Measurements from ENCODE around the gene GUCY2D. TPM values are rescaled to one million over a fixed set of nuclear protein-coding genes. Genes with fewer than 3 reads are reported as not detected.

GUCY2D gene
- total RNA-seq, 4 donors from 2014 or later, result not detected

- H3K27ac ChIP-seq, result no peak overlapping the region
- whole genome bisulfite sequencing, result 8% methylated on average over 9 of the region's 12 CpGs
- peaks cover 41% of the 10 kb centered on the region for H3K4me1 ChIP-seq
- H3K36me3 ChIP-seq, result no peaks in the 10 kb centered on the region
- no peaks in the 10 kb centered on the region for H3K9me3 ChIP-seq
- peak overlapping the region; percentile 45 for H3K4me3 ChIP-seq
- TF ChIP-seq CTCF (IDR thresholded peaks at IDR 0.05) (peak; percentile 31 to 66), EP300 (IDR thresholded peaks at IDR 0.05) (no peak)
- H3K27me3 ChIP-seq, result peaks cover 14% of the 10 kb centered on the region
- DNase-seq (ENCODE audit: low spot score in 2 of 2), result peak in 1 of 2 donors; percentile 83
Observed at GRCh38 chr17:8016632-8017424, 14.4 kb downstream of the GUCY2D start.

- peaks cover 41% of the 10 kb centered on the region for H3K4me1 ChIP-seq
- peaks cover 8% of the 10 kb centered on the region for H3K27me3 ChIP-seq
- H3K36me3 ChIP-seq, result no peaks in the 10 kb centered on the region
- no peak for DNase-seq (ENCODE audit: low spot score in 2 of 2)
- no peaks in the 10 kb centered on the region for H3K9me3 ChIP-seq
- H3K27ac ChIP-seq, result no peak overlapping the region
- no peak overlapping the region for H3K4me3 ChIP-seq
- WGBS, result 60% methylated on average over 3 of the region's 3 CpGs
- TF ChIP-seq EP300 (IDR thresholded peaks at IDR 0.05), result no peak
- TF ChIP-seq POLR2AphosphoS5 (IDR thresholded peaks at IDR 0.05), result no peak
- no peak for TF ChIP-seq POLR2A (IDR thresholded peaks at IDR 0.05)
- no peak for TF ChIP-seq CTCF (IDR thresholded peaks at IDR 0.05)
Observed at GRCh38 chr17:8018436-8018835, 16.0 kb downstream of the GUCY2D start.

- H3K4me3 ChIP-seq, result no peak overlapping the region
- peak in 1 of 2 donors; percentile 62 for DNase-seq (ENCODE audit: low spot score in 2 of 2)
- peaks cover 8% of the 10 kb centered on the region for H3K27me3 ChIP-seq
- 41% methylated on average over 5 of the region's 5 CpGs for WGBS
- H3K27ac ChIP-seq, result no peak overlapping the region
- peaks cover 41% of the 10 kb centered on the region for H3K4me1 ChIP-seq
- TF ChIP-seq POLR2A (IDR thresholded peaks at IDR 0.05) (no peak), POLR2AphosphoS5 (IDR thresholded peaks at IDR 0.05) (no peak), EP300 (IDR thresholded peaks at IDR 0.05) (no peak), CTCF (IDR thresholded peaks at IDR 0.05) (no peak)
- no peaks in the 10 kb centered on the region for H3K9me3 ChIP-seq
- no peaks in the 10 kb centered on the region for H3K36me3 ChIP-seq
Observed at GRCh38 chr17:8019166-8019565, 16.8 kb downstream of the GUCY2D start.

GRCh38 chr17:8019665-8020650 is 17.5 kb downstream of the GUCY2D start:
- DNase-seq (ENCODE audit: low spot score in 2 of 2), result no peak
- 62% methylated on average over 16 of the region's 16 CpGs for WGBS
- Histone ChIP-seq H3K27me3 (peaks cover 8% of the 10 kb centered on the region), H3K27ac (no peak overlapping the region), H3K4me1 (peaks cover 41% of the 10 kb centered on the region), H3K36me3 (no peaks in the 10 kb centered on the region), H3K9me3 (no peaks in the 10 kb centered on the region), H3K4me3 (no peak overlapping the region)
- no peak for TF ChIP-seq EP300 (IDR thresholded peaks at IDR 0.05)
- TF ChIP-seq POLR2A (IDR thresholded peaks at IDR 0.05), result no peak
- no peak for TF ChIP-seq POLR2AphosphoS5 (IDR thresholded peaks at IDR 0.05)
- TF ChIP-seq CTCF (IDR thresholded peaks at IDR 0.05), result no peak

Data from suprapubic skin (tissue), 4 donors.